NCI-H1417 treated with DMSO at 0.1 percent for 48 hours (cell line): ENCODE data around the gene RAB17.

Experiments used
- DNase-seq: peaks from one replicate; lab custom pipeline; 2025; lab: John Stamatoyannopoulos, UW

Gene RAB17

DNA sequence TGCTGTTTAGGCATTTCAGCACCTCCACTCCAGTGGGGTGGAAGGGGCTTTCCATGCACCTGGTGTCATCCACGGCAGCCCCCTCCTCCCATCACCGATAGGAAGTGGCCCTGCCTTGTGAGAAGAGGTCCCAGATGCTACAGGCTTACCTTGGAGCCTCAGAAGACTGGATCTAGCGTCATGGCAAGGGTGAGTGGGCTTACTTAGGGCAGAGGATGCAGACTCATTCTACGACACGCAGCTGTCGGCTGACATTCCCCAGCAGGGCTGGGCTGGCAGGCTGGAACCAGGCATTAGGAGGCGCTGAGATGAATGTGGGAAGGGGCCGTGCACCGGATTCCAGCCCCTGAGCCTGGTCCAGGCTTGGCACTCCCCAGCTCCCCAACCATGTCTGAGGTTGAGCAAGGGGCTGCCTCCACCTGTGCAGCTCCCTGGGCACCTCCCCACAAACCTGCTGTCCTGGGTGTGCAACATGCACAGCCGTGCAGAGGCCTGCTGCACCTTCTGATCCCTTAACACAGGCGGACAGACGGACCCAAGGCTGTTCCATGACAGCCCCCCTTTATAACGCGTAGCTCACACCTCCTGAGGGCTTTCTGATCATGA, 25.9 kb downstream of the RAB17 start:
- DNase-seq: no peak

GRCh38 chr2:237563816-237564215, 26.7 kb downstream of the RAB17 start:
- no peak for DNase-seq

DNA sequence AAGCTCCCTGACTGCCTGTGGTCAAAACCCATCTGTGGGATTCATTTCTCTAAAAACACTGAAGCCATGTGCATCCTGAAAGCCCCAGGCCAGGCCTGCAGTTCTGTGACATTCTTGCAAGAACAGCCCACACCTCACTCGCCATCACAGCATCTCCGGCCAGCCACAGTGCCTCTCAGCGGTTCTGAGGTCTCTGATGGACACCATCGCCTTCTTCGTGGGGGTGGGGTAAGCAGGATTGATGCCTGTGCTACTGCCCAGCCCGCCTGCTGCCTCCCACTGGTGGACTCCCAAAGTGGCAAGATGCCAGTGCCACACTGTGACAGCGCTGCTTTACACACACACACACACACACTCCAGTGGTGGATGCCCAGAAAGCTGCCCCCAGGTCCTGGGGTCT, 29.3 kb downstream of the RAB17 start:
- no peak for DNase-seq

- DNase-seq: no peak
These were observed 31.4 kb downstream of the RAB17 start for GRCh38 chr2:237558961-237559641.

DNA sequence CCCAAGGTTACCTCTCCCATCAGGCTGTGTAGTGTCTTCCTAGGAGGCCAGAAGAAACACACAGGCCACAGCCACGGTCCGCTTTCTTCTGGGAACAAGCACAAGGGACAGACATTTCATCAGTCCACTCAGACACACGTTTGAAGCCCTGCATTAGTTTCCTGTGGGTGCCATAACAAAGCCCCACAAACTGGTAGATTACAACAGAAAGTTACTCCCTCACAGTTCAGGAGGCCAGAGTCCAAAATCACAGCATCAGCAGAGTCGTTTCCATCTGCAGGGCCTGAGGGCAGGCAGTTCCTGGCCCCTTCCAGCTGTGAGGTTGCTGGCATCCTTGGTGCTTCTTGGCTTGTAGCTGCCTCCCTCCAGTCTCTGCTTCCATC, 32.9 kb downstream of the RAB17 start:
- DNase-seq: no peak

GRCh38 chr2:237556773-237557632, 33.5 kb downstream of the RAB17 start:
- no peak for DNase-seq

GRCh38 chr2:237555560-237555959, 35.0 kb downstream of the RAB17 start:
- DNase-seq: no peak

DNA sequence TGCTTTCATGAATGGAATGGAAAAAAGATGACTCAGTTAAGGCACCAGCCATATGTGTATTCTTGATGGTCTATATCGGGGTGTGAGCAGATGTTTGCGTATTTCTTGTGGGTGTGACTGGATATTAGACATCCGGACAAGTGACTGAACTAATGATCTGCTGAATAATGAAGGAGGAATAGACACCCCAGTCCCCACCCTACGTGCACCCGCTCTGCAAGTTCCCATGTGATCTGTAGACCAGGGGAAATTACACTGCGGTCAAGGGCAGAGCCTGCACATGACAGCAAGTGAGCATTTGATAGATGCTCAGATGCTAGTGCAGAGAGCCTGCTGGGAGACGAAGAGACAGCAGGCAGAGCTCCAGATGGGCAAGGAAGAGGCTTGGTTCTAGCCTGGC, 36.6 kb downstream of the RAB17 start:
- no peak for DNase-seq

- no peak for DNase-seq
These were observed 37.6 kb downstream of the RAB17 start for GRCh38 chr2:237552908-237553307.

GRCh38 chr2:237551071-237551574, 39.4 kb downstream of the RAB17 start:
- no peak for DNase-seq

- DNase-seq: no peak
These were observed 40.7 kb downstream of the RAB17 start for GRCh38 chr2:237549643-237550415.

GRCh38 chr2:237549216-237549615, 41.3 kb downstream of the RAB17 start:
- DNase-seq: no peak

DNA sequence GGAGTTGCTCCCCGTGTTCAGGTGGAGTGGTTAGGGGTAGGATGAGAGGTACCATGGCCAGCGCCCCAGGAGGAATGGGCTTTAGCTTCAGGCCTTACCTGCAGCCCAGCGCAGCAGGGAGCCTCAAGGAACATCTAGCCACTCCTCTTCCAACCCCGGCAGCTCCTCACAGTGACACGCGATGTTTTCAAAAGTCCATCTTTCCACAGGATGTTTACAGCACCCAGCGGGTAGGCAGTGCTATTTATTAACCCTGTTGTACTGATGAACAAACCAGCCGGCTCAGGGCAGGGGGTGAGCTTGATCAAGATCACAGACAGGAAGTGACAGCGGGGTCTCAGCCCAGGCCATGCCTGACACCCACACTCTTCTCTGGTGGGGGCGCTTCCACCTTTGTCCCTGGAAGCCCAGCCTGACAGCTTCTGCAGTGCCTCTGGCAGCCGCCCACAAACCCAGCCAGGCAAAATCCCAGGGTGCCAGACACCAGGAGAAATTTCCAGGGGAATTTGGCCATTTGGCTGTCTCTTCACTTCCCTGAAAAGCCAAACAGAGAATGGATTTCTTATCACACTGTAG, 42.6 kb downstream of the RAB17 start:
- DNase-seq: no peak

- no peak for DNase-seq
These were observed 43.6 kb downstream of the RAB17 start for GRCh38 chr2:237546876-237547395.

GRCh38 chr2:237546040-237546875, 44.3 kb downstream of the RAB17 start:
- DNase-seq: no peak

DNA sequence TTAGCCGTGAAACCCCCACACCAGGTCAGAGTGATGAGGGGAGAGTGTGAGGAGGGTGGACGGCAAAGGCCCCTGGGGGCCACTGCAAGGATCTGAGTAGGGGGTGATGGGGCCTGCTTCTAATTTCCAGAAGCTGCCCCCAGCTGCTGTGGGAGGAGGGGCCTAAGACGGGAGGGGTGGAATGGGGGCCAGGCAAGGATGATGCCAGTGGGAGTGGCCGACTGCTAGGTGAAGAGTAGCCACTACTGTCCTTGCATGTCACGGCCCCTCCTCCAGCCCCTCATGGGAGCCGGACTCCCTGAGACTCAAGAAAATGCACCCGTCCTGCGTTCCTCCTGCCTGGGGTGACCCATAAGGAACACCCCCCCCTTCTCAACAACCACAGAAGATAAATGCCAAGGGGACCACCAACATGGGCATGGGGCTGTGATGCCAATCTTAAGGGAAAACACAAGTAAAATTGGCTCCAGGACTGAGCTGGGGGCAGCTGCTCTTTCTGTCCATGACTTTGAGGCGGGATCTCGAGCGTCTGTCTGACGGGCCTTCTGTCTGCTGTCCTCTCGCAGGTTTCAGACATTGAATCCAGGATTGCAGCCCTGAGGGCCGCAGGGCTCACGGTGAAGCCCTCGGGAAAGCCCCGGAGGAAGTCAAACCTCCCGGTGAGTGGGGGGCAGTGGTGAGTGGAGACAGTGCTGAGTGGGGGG, 48.4 kb downstream of the RAB17 start:
- DNase-seq: no peak

DNA sequence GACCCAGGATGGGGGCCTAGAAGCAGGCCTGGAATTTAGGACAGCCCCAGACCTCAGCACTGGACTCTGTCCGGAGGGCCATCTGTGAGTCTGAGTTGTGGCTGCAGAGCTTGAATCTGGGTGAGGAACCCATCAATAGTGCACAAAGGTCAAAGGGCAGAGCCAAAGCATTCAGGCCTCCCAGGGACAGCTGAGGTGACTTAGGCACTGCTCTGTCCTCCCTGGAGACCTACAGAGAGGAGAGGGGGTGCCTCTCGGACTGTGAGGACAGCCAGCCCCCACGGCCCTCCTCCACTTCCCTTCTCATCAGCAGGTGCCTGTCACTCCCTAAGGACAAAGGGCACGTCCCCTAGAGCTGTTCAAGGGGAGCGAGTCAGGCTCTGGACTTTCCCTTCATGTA, 49.3 kb downstream of the RAB17 start:
- no peak for DNase-seq

- no peak for DNase-seq
These were observed 49.7 kb downstream of the RAB17 start for GRCh38 chr2:237540823-237541222.

GRCh38 chr2:237540223-237540775, 50.2 kb downstream of the RAB17 start:
- DNase-seq: no peak

DNA sequence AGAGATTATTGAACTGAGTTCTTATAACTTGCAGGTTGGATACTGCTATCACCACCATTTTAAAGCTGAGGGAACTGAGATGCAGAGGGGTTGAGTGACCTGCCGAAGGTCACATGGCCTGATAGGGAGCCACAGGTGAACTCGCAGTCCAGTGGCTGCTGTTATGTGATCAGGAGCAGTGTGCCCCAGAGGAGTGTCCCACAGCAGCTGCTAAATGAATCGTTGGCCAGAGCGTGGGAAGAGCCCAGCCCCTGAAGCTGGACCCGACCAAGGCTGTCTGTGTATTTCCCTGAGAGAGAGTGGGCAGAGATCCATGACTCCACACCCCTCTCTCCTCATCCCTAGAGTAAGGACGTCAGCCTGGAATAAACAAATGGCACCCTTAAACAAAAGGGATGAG, 50.9 kb downstream of the RAB17 start:
- DNase-seq: no peak
